ENCODE data around the gene TTC9B. TPM values are rescaled to one million over a fixed set of nuclear protein-coding genes. Genes with fewer than 3 reads are reported as not detected.

The TTC9B gene
- total and polyA plus RNA-seq, 2 of the 13 experiments (the other 11 are each of a cell fraction or from before 2014, with no cell fraction given), result not detected

- no peak for TF ChIP-seq SETDB1 (CRISPR knock-in tag; IDR thresholded peaks at IDR 0.05; ENCODE audit: borderline replicate concordance)
- no peak for TF ChIP-seq ZNF766 (CRISPR knock-in tag; IDR thresholded peaks at IDR 0.05; ENCODE audit: borderline replicate concordance)
- no peak for TF ChIP-seq ZNF557 (CRISPR knock-in tag; IDR thresholded peaks at IDR 0.05)
- no peak for TF ChIP-seq JARID2 (CRISPR knock-in tag; IDR thresholded peaks at IDR 0.05; ENCODE audit: insufficient replicate concordance)
- TF ChIP-seq ATAD3A (CRISPR knock-in tag; IDR thresholded peaks at IDR 0.05), result no peak
- no peak for TF ChIP-seq EED (CRISPR knock-in tag; IDR thresholded peaks at IDR 0.05)
- TF ChIP-seq RAD51 (IDR thresholded peaks at IDR 0.05; ENCODE audit: borderline replicate concordance), result no peak
These were observed 48.9 kb upstream of the TTC9B start (continued) for GRCh38 chr19:40266912-40267600.

DNA sequence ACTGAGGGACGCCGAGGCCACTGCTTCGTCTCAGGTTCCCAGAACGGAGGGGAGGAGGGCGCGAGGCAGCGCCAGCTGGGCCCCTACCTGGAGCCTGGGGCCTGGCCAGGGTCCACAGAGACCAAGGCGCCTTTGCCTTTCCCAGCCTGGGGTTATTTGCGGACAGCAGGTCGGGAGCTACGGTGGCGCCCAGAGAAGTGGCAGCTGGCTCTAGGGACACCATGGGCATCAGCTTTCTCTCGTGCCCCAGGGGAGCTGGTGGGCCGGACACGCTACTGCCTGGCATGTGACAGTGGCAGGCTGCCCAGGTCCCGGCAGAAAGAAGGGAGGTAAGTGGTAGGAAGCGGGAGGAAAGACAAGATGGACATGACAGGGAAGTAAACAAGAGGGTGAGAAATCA, 47.9 kb upstream of the TTC9B start:
- peaks cover 32% of the 10 kb centered on the region; the same call in 1 of the 2 replicates for H4K20me1 ChIP-seq (ENCODE audit: insufficient read depth, low read length)

More for the DNA sequence above, 47.9 kb upstream of the TTC9B start:
- ATAC-seq, result no peak; the same call in 2 of the 3 replicates
- H3K27me3 ChIP-seq (ENCODE audit: control insufficient read depth in 1 of 2, insufficient read depth in 2 of 2, low read length in 2 of 2), result no peaks in the 10 kb centered on the region
- BruUV-seq (replicated peaks), result no TSS peak
- H3K27ac ChIP-seq (ENCODE audit: extremely low read length, insufficient read depth, low read length), result no peak overlapping the region
- H3K79me2 ChIP-seq (ENCODE audit: insufficient read depth, low read length), result peaks cover 60% of the 10 kb centered on the region
- no peak for DNase-seq (ENCODE audit: low spot score)
- H3K4me3 ChIP-seq (replicated peaks in 1 of 3; ENCODE audit: insufficient read depth in 1 of 3, low read depth in 2 of 3, low read length in 3 of 3), result no peak overlapping the region
- no peak for FAIRE-seq
- no peak overlapping the region for H3K4me2 ChIP-seq (ENCODE audit: low read depth, low read length)
- in situ Hi-C loops (cut with HindIII; ENCODE audit: extremely low pct_ligation_motif_present, low pct_unique_long_range_greater_than_20kb) (no loop called here), intact Hi-C loops (cut with micrococcal nuclease; ENCODE audit: unreplicated experiment) (no loop called here)
- peaks cover 13 to 36% of the 10 kb centered on the region in 2 experiments; a peak in 4 of 5 replicates for H3K36me3 ChIP-seq (replicated peaks in 1 of 2; ENCODE audit: control insufficient read depth in 1 of 2, insufficient read depth in 2 of 2, low read length in 2 of 2)
- no peak overlapping the region for H3K9ac ChIP-seq (ENCODE audit: insufficient read depth, low read depth, low read length)
- H3K9me3 ChIP-seq (ENCODE audit: low read length), result no peaks in the 10 kb centered on the region
- peaks cover 19% of the 10 kb centered on the region for H3K4me1 ChIP-seq (ENCODE audit: insufficient read depth, low read length)
- TF ChIP-seq TBX3 (IDR thresholded peaks at IDR 0.05; ENCODE audit: borderline replicate concordance) (no peak), ZBTB33 (CRISPR knock-in tag; IDR thresholded peaks at IDR 0.05) (peak; percentile 93), AGO2 (optimal IDR thresholded peaks at IDR 0.05; ENCODE audit: low read depth, low read length) (peak; percentile 45)
- TF ChIP-seq, protein P1, sequence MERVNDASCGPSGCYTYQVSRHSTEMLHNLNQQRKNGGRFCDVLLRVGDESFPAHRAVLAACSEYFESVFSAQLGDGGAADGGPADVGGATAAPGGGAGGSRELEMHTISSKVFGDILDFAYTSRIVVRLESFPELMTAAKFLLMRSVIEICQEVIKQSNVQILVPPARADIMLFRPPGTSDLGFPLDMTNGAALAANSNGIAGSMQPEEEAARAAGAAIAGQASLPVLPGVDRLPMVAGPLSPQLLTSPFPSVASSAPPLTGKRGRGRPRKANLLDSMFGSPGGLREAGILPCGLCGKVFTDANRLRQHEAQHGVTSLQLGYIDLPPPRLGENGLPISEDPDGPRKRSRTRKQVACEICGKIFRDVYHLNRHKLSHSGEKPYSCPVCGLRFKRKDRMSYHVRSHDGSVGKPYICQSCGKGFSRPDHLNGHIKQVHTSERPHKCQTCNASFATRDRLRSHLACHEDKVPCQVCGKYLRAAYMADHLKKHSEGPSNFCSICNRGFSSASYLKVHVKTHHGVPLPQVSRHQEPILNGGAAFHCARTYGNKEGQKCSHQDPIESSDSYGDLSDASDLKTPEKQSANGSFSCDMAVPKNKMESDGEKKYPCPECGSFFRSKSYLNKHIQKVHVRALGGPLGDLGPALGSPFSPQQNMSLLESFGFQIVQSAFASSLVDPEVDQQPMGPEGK (CRISPR knock-in tag; IDR thresholded peaks at IDR 0.05), result no peak
- no peak overlapping the region for H2AFZ ChIP-seq (ENCODE audit: low read length)
- 93% methylated on average over 17 of the region's 17 CpGs for WGBS (ENCODE audit: low lambda C conversion rate)
- POLR2A ChIA-PET, result no interaction called here
- CTCF ChIA-PET (ENCODE audit: low intra/inter-chr PET ratio, low total read pairs), result no interaction called here
